HepG2 (cell line): ENCODE measurements around the gene SDK1. TPM values are rescaled to one million over a fixed set of nuclear protein-coding genes. Genes with fewer than 3 reads are reported as not detected.

Experiments used
- ATAC-seq: fragments of 200-7000 bp; cut with Tn5 transposase; 3 replicates; pipeline ENCODE4 v1.9.1; 2020; ENCODE audit warnings: mild to moderate bottlenecking, moderate library complexity
- BruUV-seq: library from RNA; stranded (reverse); fragments of 400-500 nt; replicated peaks from 2 replicates; lab custom pipeline; 2021; lab: Mats Ljungman, UMichigan
- CTCF ChIA-PET: fragments of 300-600 bp; formaldehyde crosslinking; extraction: SDS; loops from one replicate; lab custom pipeline; 2021; ENCODE audit warnings: low total read pairs, inconsistent platforms, low intra/inter-chr PET ratio; lab: Yijun Ruan, JAX
- POLR2A ChIA-PET: fragments of 350-600 bp; sonication (Branson Sonifier 250); formaldehyde crosslinking; loops from one replicate; lab custom pipeline; 2020; ENCODE audit warnings: antibody characterized with exemption, inconsistent platforms; lab: Yijun Ruan, JAX
- DNase-seq: peaks from one replicate; pipeline ENCODE4 v3.0.0-alpha.2; 2015; ENCODE audit warnings: low spot score
- FAIRE-seq: peaks from 3 replicates; lab custom pipeline; 2011; peaks lifted over from hg19 to GRCh38; lab: Jason Lieb, UNC
- H2AFZ ChIP-seq: one replicate; pipeline ENCODE4 v1.6.1; 2011; ENCODE audit warnings: low read length, inconsistent platforms
- H3K27ac ChIP-seq: fragments of 300-600 bp; 3 replicates; pipeline ENCODE4 v1.8.0; 2011; ENCODE audit warnings: mixed run types, mild to moderate bottlenecking, mixed read lengths, low read length, inconsistent platforms; ENCODE audit not compliant: insufficient read depth; ENCODE audit errors: extremely low read length
- H3K27me3 ChIP-seq, 2 experiments: fragments of 200-600 bp in 1 of 2; 2 replicates in 1 of 2; 3 replicates in 1 of 2; pipeline versions ENCODE4 v1.6.0 to v1.8.0; 2011; ENCODE audit warnings: low read length in 2 of 2, mild to moderate bottlenecking in 2 of 2, moderate library complexity in 2 of 2, inconsistent platforms in 1 of 2; ENCODE audit not compliant: insufficient read depth in 2 of 2, control insufficient read depth in 1 of 2
- H3K36me3 ChIP-seq, 2 experiments: fragments of 200-600 bp in 1 of 2; replicated peaks in 1 of 2; 2 replicates in 1 of 2; 3 replicates in 1 of 2; pipeline versions ENCODE4 v1.5.1 to v1.8.0; 2011; ENCODE audit warnings: low read length in 2 of 2, inconsistent platforms in 1 of 2; ENCODE audit not compliant: insufficient read depth in 2 of 2, control insufficient read depth in 1 of 2
- H3K4me1 ChIP-seq: 2 replicates; pipeline ENCODE4 v1.5.1; 2012; ENCODE audit warnings: low read length, inconsistent platforms; ENCODE audit not compliant: insufficient read depth
- H3K4me2 ChIP-seq: 2 replicates; pipeline ENCODE4 v1.6.0; 2011; ENCODE audit warnings: low read depth, low read length, inconsistent platforms
- H3K4me3 ChIP-seq, 3 experiments: fragments of 200-600 bp in 1 of 3; sonication (generic), shearing (Covaris generic) in 1 of 3; replicated peaks in 1 of 3; 2 replicates each; pipeline ENCODE4 v1.5.1; 2011 to 2016; ENCODE audit warnings: low read length in 3 of 3, inconsistent platforms in 2 of 3, low read depth in 2 of 3, mild to moderate bottlenecking in 2 of 3, control low read depth in 1 of 3, mixed read lengths in 1 of 3; ENCODE audit not compliant: insufficient read depth in 1 of 3
- H3K79me2 ChIP-seq: one replicate; pipeline ENCODE4 v1.6.1; 2011; ENCODE audit warnings: low read length, inconsistent platforms; ENCODE audit not compliant: insufficient read depth
- H3K9ac ChIP-seq: 2 replicates; pipeline ENCODE4 v1.6.0; 2011; ENCODE audit warnings: mild to moderate bottlenecking, low read depth, low read length, inconsistent platforms; ENCODE audit not compliant: insufficient read depth
- H3K9me3 ChIP-seq: 2 replicates; pipeline ENCODE4 v1.5.1; 2012; ENCODE audit warnings: mild to moderate bottlenecking, low read length
- H4K20me1 ChIP-seq: 2 replicates; pipeline ENCODE4 v1.6.0; 2011; ENCODE audit warnings: inconsistent platforms, mild to moderate bottlenecking, low read length, moderate library complexity; ENCODE audit not compliant: insufficient read depth
- ASH2L ChIP-seq: fragments of 300-600, 200-600 bp; sonication (generic); IDR thresholded peaks from 2 replicates; pipeline ENCODE4 v1.7.0; 2017; ENCODE audit warnings: low read depth, mild to moderate bottlenecking, moderate library complexity, mixed read lengths, low read length; ENCODE audit not compliant: insufficient read length
- ATF7-NPFF ChIP-seq: sonication (generic); formaldehyde crosslinking; IDR thresholded peaks from 2 replicates; pipeline ENCODE4 v1.8.1; 2023; ENCODE audit warnings: mild to moderate bottlenecking, low read depth, missing genetic modification reagents, moderate library complexity
- ETV5 ChIP-seq: IDR thresholded peaks from 2 replicates; pipeline ENCODE4 v1.6.1; 2018; ENCODE audit warnings: missing biosample characterization, missing genetic modification reagents, inconsistent platforms, borderline replicate concordance
- FOXM1 ChIP-seq: sonication (generic); formaldehyde crosslinking; IDR thresholded peaks from 2 replicates; pipeline ENCODE4 v1.5.0; 2020; ENCODE audit warnings: missing genetic modification reagents
- GABPA ChIP-seq, 2 experiments: IDR thresholded peaks; 2 replicates each; pipeline ENCODE4 v1.6.1; 2011 to 2016; ENCODE audit warnings: low read depth in 2 of 2, low read length in 1 of 2, missing biosample characterization in 1 of 2, missing genetic modification characterization in 1 of 2
- PAWR ChIP-seq: sonication (generic); formaldehyde crosslinking; IDR thresholded peaks from 2 replicates; pipeline ENCODE4 v1.4.0; 2020; ENCODE audit warnings: missing genetic modification reagents, mild to moderate bottlenecking, borderline replicate concordance
- RFXAP ChIP-seq: sonication (generic); formaldehyde crosslinking; IDR thresholded peaks from 2 replicates; pipeline ENCODE4 v1.4.0; 2020; ENCODE audit warnings: missing genetic modification reagents, borderline replicate concordance
- RXRB ChIP-seq: IDR thresholded peaks from 2 replicates; pipeline ENCODE4 v1.6.1; 2016; ENCODE audit warnings: borderline replicate concordance, missing genetic modification reagents, missing compliant biosample characterization
- SKI ChIP-seq: fragments of 450-650 bp; IDR thresholded peaks from one replicate; pipeline ENCODE4 v1.6.1; 2018; ENCODE audit warnings: mild to moderate bottlenecking; ENCODE audit not compliant: partially characterized antibody
- SNAI1 ChIP-seq: sonication (generic); formaldehyde crosslinking; IDR thresholded peaks from 2 replicates; pipeline ENCODE4 v1.5.0; 2020; ENCODE audit warnings: mild to moderate bottlenecking, missing genetic modification reagents, borderline replicate concordance
- ZNF160 ChIP-seq: sonication (generic); formaldehyde crosslinking; IDR thresholded peaks from 2 replicates; pipeline ENCODE4 v1.8.0; 2022; ENCODE audit warnings: mild to moderate bottlenecking, inconsistent platforms, missing genetic modification reagents
- ZNF205 ChIP-seq: IDR thresholded peaks from 2 replicates; pipeline ENCODE4 v1.6.1; 2018; ENCODE audit warnings: missing biosample characterization, missing genetic modification reagents
- ZNF383 ChIP-seq: sonication (generic); formaldehyde crosslinking; IDR thresholded peaks from 2 replicates; pipeline ENCODE4 v1.4.0; 2020; ENCODE audit warnings: missing genetic modification reagents, mild to moderate bottlenecking, borderline replicate concordance
- ZNF589 ChIP-seq: sonication (generic); formaldehyde crosslinking; conservative IDR thresholded peaks from 2 replicates; pipeline ENCODE4 v1.8.0; 2022; ENCODE audit warnings: mild to moderate bottlenecking, moderate library complexity, missing genetic modification reagents
- ZNF652 ChIP-seq: IDR thresholded peaks from 2 replicates; pipeline ENCODE4 v1.6.1; 2016; ENCODE audit warnings: low read depth, borderline replicate concordance
- ZNF713 ChIP-seq: sonication (generic); formaldehyde crosslinking; IDR thresholded peaks from 2 replicates; pipeline ENCODE4 v1.4.0; 2020; ENCODE audit warnings: mild to moderate bottlenecking, missing genetic modification reagents
- ZNF782 ChIP-seq: sonication (generic); formaldehyde crosslinking; IDR thresholded peaks from 2 replicates; pipeline ENCODE4 v1.4.0; 2020; ENCODE audit warnings: missing genetic modification reagents, mild to moderate bottlenecking, borderline replicate concordance
- WGBS: methylation state at CpG from one replicate; pipeline ENCODE4 v1.1.6; 2017; ENCODE audit warnings: low lambda C conversion rate; 5-methylcytosine and 5-hydroxymethylcytosine counted together
- in situ Hi-C: cut with HindIII; loops from 2 replicates; pipeline ENCODE4 v1.10.0; 2017; ENCODE audit warnings: low pct_unique_long_range_greater_than_20kb; ENCODE audit not compliant: extremely low pct_ligation_motif_present
- intact Hi-C: fragments of 100-400 bp; cut with micrococcal nuclease; formaldehyde crosslinking; loops from one replicate; pipeline ENCODE4 v1.10.0; 2022; ENCODE audit not compliant: unreplicated experiment
- polyA plus RNA-seq, 8 experiments: library from polyadenylated mRNA; depleted of rRNA in 3 of 8; stranded (reverse) in 7 of 8; unstranded in 1 of 8; fragments of >200 nt; fragmentation: Illumina TruSeq in 4 of 8; extraction: Trizol in 4 of 8; gene quantifications; 2 replicates each; pipeline versions ENCODE4 v1.2.1 to v1.2.3, GENCODE V29; 2011 to 2016; ENCODE audit warnings: low read depth in 4 of 8, missing spikeins in 1 of 8, mixed read lengths in 1 of 8; ENCODE audit not compliant: insufficient read depth in 1 of 8
- total RNA-seq, 5 experiments: library from RNA; depleted of rRNA; stranded (reverse); fragments of >200 nt; fragmentation: Illumina TruSeq; extraction: Trizol; gene quantifications; 2 replicates each; pipeline ENCODE4 v1.2.3, GENCODE V29; 2016; ENCODE audit warnings: low read depth in 1 of 5
- TF ChIP-seq, protein P1 (sequence below): sonication (generic); formaldehyde crosslinking; IDR thresholded peaks from 2 replicates; pipeline ENCODE4 v1.8.1; 2023; ENCODE audit warnings: mild to moderate bottlenecking, moderate library complexity, missing genetic modification reagents

Gene SDK1
- total and polyA plus RNA-seq, 2 of the 13 experiments (the other 11 are each of a cell fraction or from before 2014, with no cell fraction given): 0.35 to 2.4 TPM

DNA sequence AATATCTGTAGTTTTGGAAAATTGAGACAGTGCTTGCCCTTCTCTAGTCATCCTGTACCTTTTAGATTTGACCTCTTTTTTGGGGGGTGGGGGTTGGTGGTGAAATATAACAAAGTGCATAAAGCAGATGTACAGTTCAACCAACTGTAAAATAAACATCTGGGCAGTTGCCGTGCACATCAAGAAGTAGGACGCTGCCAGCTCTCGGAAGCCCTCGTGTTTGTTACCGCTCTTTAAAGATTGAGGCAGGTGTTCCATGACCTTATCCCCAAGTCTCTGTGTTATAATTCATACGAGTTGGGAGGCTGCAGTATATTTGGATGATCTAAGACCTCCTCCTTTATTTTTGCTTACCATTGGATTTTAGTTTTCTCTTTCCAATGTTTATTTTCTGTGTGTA lies 55.1 kb downstream of the SDK1 start:
- H3K9ac ChIP-seq: no peak overlapping the region
- H3K4me2 ChIP-seq: no peak overlapping the region
- no peak overlapping the region for H3K27ac ChIP-seq
- no peaks in the 10 kb centered on the region for H4K20me1 ChIP-seq
- in situ Hi-C loops: no loop called here
- H3K4me3 ChIP-seq: no peak overlapping the region
- H3K4me1 ChIP-seq: no peaks in the 10 kb centered on the region; the same call in 1 of the 2 replicates
- H2AFZ ChIP-seq: no peak overlapping the region
- FAIRE-seq: no peak
- TF ChIP-seq ASH2L: no peak
- no peak for TF ChIP-seq ATF7-NPFF (CRISPR knock-in tag)
- no peak for TF ChIP-seq SKI
- TF ChIP-seq ZNF782 (CRISPR knock-in tag): no peak
- no peak for TF ChIP-seq FOXM1
- no peak for TF ChIP-seq ZNF383
- BruUV-seq: no TSS peak
- no peaks in the 10 kb centered on the region for H3K9me3 ChIP-seq
- ChIA-PET CTCF (no interaction called here), POLR2A (no interaction called here)
- DNase-seq: no peak
- intact Hi-C loops: no loop called here
- no peaks in the 10 kb centered on the region for H3K27me3 ChIP-seq
- no peak for ATAC-seq
- 87% methylated on average over 6 of the region's 6 CpGs for WGBS
- no peaks in the 10 kb centered on the region for H3K36me3 ChIP-seq
- H3K79me2 ChIP-seq: no peaks in the 10 kb centered on the region

DNA sequence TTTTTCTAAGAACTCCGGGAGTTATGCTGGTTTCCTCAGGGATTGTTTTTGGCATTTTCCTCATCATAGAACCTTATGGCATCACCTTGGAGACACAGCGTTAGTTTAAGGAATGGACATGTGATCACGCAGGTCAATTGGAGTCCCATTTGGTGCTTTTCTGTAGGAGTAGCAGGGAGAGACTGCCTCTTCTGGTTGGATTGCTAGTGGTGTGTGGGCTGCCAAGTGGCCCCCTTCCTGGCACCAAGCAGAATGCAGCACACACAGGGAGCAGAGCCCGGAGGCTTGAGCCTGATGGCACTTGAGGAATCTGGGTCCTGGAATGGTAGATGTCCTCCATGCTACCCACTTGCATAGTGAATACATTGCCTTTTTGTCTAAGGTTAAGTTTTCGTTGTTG lies 57.9 kb downstream of the SDK1 start:
- no peaks in the 10 kb centered on the region for H3K27me3 ChIP-seq
- H3K9ac ChIP-seq: no peak overlapping the region
- no peaks in the 10 kb centered on the region for H3K79me2 ChIP-seq
- ATAC-seq: no peak
- no peak overlapping the region for H3K4me3 ChIP-seq
- no peak overlapping the region for H3K4me2 ChIP-seq
- in situ Hi-C loops (no loop called here), intact Hi-C loops (no loop called here)
- no peaks in the 10 kb centered on the region for H3K9me3 ChIP-seq
- no peaks in the 10 kb centered on the region for H3K36me3 ChIP-seq
- no peak overlapping the region for H2AFZ ChIP-seq
- FAIRE-seq: no peak
- no peak for DNase-seq
- ChIA-PET POLR2A (no interaction called here), CTCF (no interaction called here)
- BruUV-seq: no TSS peak
- H4K20me1 ChIP-seq: no peaks in the 10 kb centered on the region
- H3K27ac ChIP-seq: no peak overlapping the region
- WGBS: 92% methylated on average over 5 of the region's 5 CpGs
- no peaks in the 10 kb centered on the region; the same call in 1 of the 2 replicates for H3K4me1 ChIP-seq
- no peak for TF ChIP-seq SNAI1 (CRISPR knock-in tag)
- no peak for TF ChIP-seq RXRB
- no peak for TF ChIP-seq ZNF160 (CRISPR knock-in tag)
- no peak for TF ChIP-seq ZNF205
- TF ChIP-seq ZNF713 (CRISPR knock-in tag): no peak
- no peak for TF ChIP-seq ETV5 (CRISPR knock-in tag)
- TF ChIP-seq RFXAP: no peak
- TF ChIP-seq GABPA (IDR thresholded peaks at IDR 0.05; ENCODE audit: low read depth, low read length): no peak
- TF ChIP-seq GABPA (CRISPR knock-in tag; IDR thresholded peaks at IDR 0.05; ENCODE audit: low read depth): no peak
- TF ChIP-seq, protein P1, sequence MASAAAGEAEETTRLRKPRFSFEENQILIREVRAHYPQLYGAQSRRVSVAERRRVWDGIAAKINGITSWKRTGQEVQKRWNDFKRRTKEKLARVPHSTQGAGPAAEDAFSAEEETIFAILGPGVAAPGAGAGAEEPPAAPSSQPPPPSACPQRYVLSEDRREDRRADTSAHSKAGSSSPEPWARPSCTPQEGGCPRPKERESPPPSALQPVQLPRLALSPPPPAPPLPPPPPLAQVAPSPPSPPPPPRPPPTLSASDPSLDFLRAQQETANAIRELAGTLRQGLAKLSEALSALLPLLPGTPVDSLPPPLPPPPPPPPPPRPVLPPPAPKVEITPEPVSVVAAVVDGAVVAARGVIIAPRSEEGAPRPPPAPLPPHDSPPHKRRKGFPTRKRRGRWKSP: no peak
- no peak for TF ChIP-seq ZNF589
- no peak for TF ChIP-seq PAWR (CRISPR knock-in tag)
- no peak for TF ChIP-seq ZNF652
